K562 (cell line): Measurements from ENCODE around the gene UTS2R. TPM values are rescaled to one million over a fixed set of nuclear protein-coding genes. Genes with fewer than 3 reads are reported as not detected.
"Not testable (repeated sequence)": the region's sequence is repeated elsewhere in the genome, so short reads cannot be mapped to it uniquely, and the experiment has no call there.

ENCODE experiments used
- ATAC-seq: fragments of 200-7000 bp; cut with Tn5 transposase; 3 replicates; pipeline ENCODE4 v1.9.1; 2020; ENCODE audit warnings: moderate library complexity
- BruUV-seq: library from RNA; stranded (reverse); fragments of 400-500 nt; replicated peaks from 2 replicates; lab custom pipeline; 2021; lab: Mats Ljungman, UMichigan
- CTCF ChIA-PET: fragments of 300-600 bp; formaldehyde crosslinking; extraction: SDS; loops from one replicate; lab custom pipeline; 2021; ENCODE audit warnings: low intra/inter-chr PET ratio; lab: Yijun Ruan, JAX
- POLR2A ChIA-PET: fragments of 300-600, 350-650 bp; sonication (Branson Sonifier 250); formaldehyde crosslinking; extraction: SDS; loops from one replicate; lab custom pipeline; 2021; ENCODE audit warnings: antibody characterized with exemption, inconsistent platforms; lab: Yijun Ruan, JAX
- DNase-seq, 4 experiments: peaks; one replicate each; pipeline versions ENCODE4 v3.0.0 to v3.0.0-alpha.2; 2011 to 2018; ENCODE audit warnings: low spot score in 3 of 4, mixed read lengths in 3 of 4; ENCODE audit errors: extremely low read depth in 1 of 4
- FAIRE-seq: peaks from 2 replicates; lab custom pipeline; 2011; peaks lifted over from hg19 to GRCh38; lab: Jason Lieb, UNC
- H2AFZ ChIP-seq: 2 replicates; pipeline ENCODE4 v1.6.0; 2011; ENCODE audit warnings: low read depth, low read length, control low read depth, inconsistent platforms
- H3K27ac ChIP-seq: fragments of 200-600 bp; 3 replicates; pipeline ENCODE4 v1.8.0; 2011; ENCODE audit warnings: low read depth, mild to moderate bottlenecking, control low read depth, inconsistent platforms, low read length, moderate library complexity, mixed read lengths; ENCODE audit errors: extremely low read depth
- H3K27me3 ChIP-seq, 2 experiments: fragments of 300-600 bp in 1 of 2; 2 replicates in 1 of 2; 3 replicates in 1 of 2; pipeline versions ENCODE4 v1.6.0 to v1.8.0; 2011; ENCODE audit warnings: inconsistent platforms in 2 of 2, low read length in 2 of 2, mild to moderate bottlenecking in 1 of 2, mixed read lengths in 1 of 2, moderate library complexity in 1 of 2; ENCODE audit not compliant: control insufficient read depth in 2 of 2, insufficient read depth in 2 of 2
- H3K36me3 ChIP-seq: fragments of 300-600 bp; 3 replicates; pipeline ENCODE4 v1.8.0; 2011; ENCODE audit warnings: mild to moderate bottlenecking, low read length, inconsistent platforms; ENCODE audit not compliant: control insufficient read depth, insufficient read depth
- H3K4me1 ChIP-seq, 2 experiments: fragments of 200-600 bp in 1 of 2; replicated peaks in 1 of 2; 2 replicates in 1 of 2; 3 replicates in 1 of 2; pipeline versions ENCODE4 v1.5.1 to v1.8.0; 2011; ENCODE audit warnings: inconsistent platforms in 2 of 2, low read length in 2 of 2, mild to moderate bottlenecking in 1 of 2, mixed read lengths in 1 of 2, moderate library complexity in 1 of 2; ENCODE audit not compliant: control insufficient read depth in 2 of 2, insufficient read depth in 2 of 2
- H3K4me2 ChIP-seq: 2 replicates; pipeline ENCODE4 v1.6.1; 2011; ENCODE audit warnings: low read length, control low read depth, inconsistent platforms, mixed read lengths; ENCODE audit not compliant: insufficient read depth
- H3K4me3 ChIP-seq: fragments of 200-600 bp; sonication (generic), shearing (Covaris generic); 2 replicates; pipeline ENCODE4 v1.5.1; 2016; ENCODE audit warnings: control low read depth, inconsistent platforms
- H3K79me2 ChIP-seq: fragments of 200-600 bp; 3 replicates; pipeline ENCODE4 v1.8.0; 2011; ENCODE audit warnings: low read length, inconsistent platforms; ENCODE audit not compliant: control insufficient read depth, insufficient read depth
- H3K9ac ChIP-seq, 2 experiments: 2 replicates each; pipeline versions ENCODE4 v1.6.0 to v1.6.1; 2011; ENCODE audit warnings: low read depth in 2 of 2, low read length in 2 of 2, control low read depth in 1 of 2, inconsistent platforms in 1 of 2, mild to moderate bottlenecking in 1 of 2, mixed read lengths in 1 of 2; ENCODE audit not compliant: insufficient read depth in 1 of 2
- H3K9me1 ChIP-seq: one replicate; pipeline ENCODE4 v1.6.0; 2011; ENCODE audit warnings: inconsistent platforms, mild to moderate bottlenecking, low read length, moderate library complexity; ENCODE audit not compliant: control insufficient read depth, insufficient read depth
- H3K9me3 ChIP-seq: replicated peaks from 2 replicates; pipeline ENCODE4 v1.5.1; 2011; ENCODE audit warnings: low read depth, low read length, inconsistent platforms; ENCODE audit not compliant: control insufficient read depth, insufficient read depth
- H4K20me1 ChIP-seq: replicated peaks from 2 replicates; pipeline ENCODE4 v1.6.1; 2011; ENCODE audit warnings: low read length, inconsistent platforms, mixed read lengths; ENCODE audit not compliant: control insufficient read depth, insufficient read depth
- POLR2G ChIP-seq: fragments of 200-400 bp; formaldehyde crosslinking; IDR thresholded peaks from 2 replicates; pipeline ENCODE4 v1.6.1; 2017; ENCODE audit warnings: low read depth, mild to moderate bottlenecking, antibody characterized with exemption, low read length, moderate library complexity
- WGBS: fragments of 100-300 bp; shearing (Covaris generic); methylation state at CpG from one replicate; pipeline ENCODE4 v1.1.6; 2016; ENCODE audit warnings: low coverage, mixed read lengths; ENCODE audit not compliant: insufficient coverage; ENCODE audit errors: missing lambda C conversion rate; 5-methylcytosine and 5-hydroxymethylcytosine counted together
- in situ Hi-C: fragments of 300-500 bp; cut with MboI; formaldehyde crosslinking; loops from 4 replicates; pipeline ENCODE4 v1.15.0; 2018; ENCODE audit warnings: inconsistent platforms, mixed read lengths
- intact Hi-C: fragments of 100-400 bp; cut with micrococcal nuclease; formaldehyde crosslinking; loops from 2 replicates; pipeline ENCODE4 v1.14.2; 2022
- polyA plus RNA-seq, 8 experiments: library from polyadenylated mRNA; depleted of rRNA in 4 of 8; stranded (reverse) in 5 of 8; unstranded in 3 of 8; fragments of >200 nt; fragmentation: Nextera tagmentation in 2 of 8; fragmentation: Illumina TruSeq in 1 of 8; extraction: Ambion mirVana in 2 of 8; extraction: Trizol in 1 of 8; gene quantifications; 2 replicates each; pipeline versions ENCODE4 v1.2.1 to v1.2.3, GENCODE V29; 2011 to 2014; ENCODE audit warnings: inconsistent platforms in 1 of 8, missing spikeins in 1 of 8
- total RNA-seq, 7 experiments: library from RNA; depleted of rRNA in 6 of 7; stranded (reverse); fragments of >200 nt in 6 of 7; fragmentation: Illumina TruSeq in 2 of 7; extraction: Trizol in 2 of 7; gene quantifications; 2 replicates each; pipeline versions ENCODE4 v1.2.1 to v1.2.3, GENCODE V29; 2011 to 2021; ENCODE audit warnings: low replicate concordance in 1 of 7
- TF ChIP-seq, protein P1 (sequence below): sonication (generic); formaldehyde crosslinking; IDR thresholded peaks from 2 replicates; pipeline ENCODE4 v1.8.0; 2022; ENCODE audit warnings: mild to moderate bottlenecking, missing genetic modification reagents
- TF ChIP-seq, protein P2 (sequence below): sonication (generic); formaldehyde crosslinking; IDR thresholded peaks from 2 replicates; pipeline ENCODE4 v1.9.0; 2022; ENCODE audit warnings: mild to moderate bottlenecking, missing genetic modification reagents

Gene UTS2R
- total and polyA plus RNA-seq, 9 of the 15 experiments (the other 6 are each of a cell fraction or from before 2014, with no cell fraction given): 0.22 TPM; not detected in 8

DNA sequence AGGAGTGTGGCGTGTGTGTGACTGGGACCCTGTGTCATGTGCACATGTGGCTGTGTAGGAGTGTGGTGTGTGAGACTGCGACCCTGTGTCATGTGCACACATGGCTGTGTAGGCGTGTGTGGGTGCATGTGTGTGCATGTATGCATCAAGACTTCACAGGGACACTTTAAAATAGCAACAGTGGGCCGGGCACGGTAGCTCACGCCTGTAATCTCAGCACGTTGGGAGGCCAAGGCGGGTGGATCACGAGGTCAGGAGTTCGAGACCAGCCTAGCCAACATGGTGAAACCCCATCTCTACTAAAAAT lies 10.1 kb downstream of the UTS2R start:
- H3K79me2 ChIP-seq, H3K36me3 ChIP-seq, H3K27me3 ChIP-seq, H3K9me1 ChIP-seq, BruUV-seq, H3K27ac ChIP-seq, H4K20me1 ChIP-seq, H3K9ac ChIP-seq, FAIRE-seq, H3K4me2 ChIP-seq, H3K9me3 ChIP-seq, intact Hi-C loops, H3K4me3 ChIP-seq, ATAC-seq, DNase-seq, in situ Hi-C loops, CTCF ChIA-PET: not testable (repeated sequence)
- Histone ChIP-seq H2AFZ (peak overlapping the region; percentile 82), H3K4me1 (peaks cover 3 to 58% of the 10 kb centered on the region in 2 experiments; a peak in 2 of 5 replicates)
- POLR2A ChIA-PET: interaction anchor here (0.8 to 1.0 kb wide), 3 partner anchors 9 to 41 kb away, joined by 3 to 4 read pairs (median 3); no protein-coding TSS in a partner anchor
- peak; percentile 20; the same call in 1 of the 2 replicates for TF ChIP-seq POLR2G
- TF ChIP-seq, protein P1, sequence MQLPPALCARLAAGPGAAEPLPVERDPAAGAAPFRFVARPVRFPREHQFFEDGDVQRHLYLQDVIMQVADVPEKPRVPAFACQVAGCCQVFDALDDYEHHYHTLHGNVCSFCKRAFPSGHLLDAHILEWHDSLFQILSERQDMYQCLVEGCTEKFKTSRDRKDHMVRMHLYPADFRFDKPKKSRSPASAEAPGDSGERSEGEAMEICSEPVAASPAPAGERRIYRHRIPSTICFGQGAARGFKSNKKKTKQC: 0 out of 2 replicates have a peak, but pooled peaks have one; percentile 11
- TF ChIP-seq, protein P2, sequence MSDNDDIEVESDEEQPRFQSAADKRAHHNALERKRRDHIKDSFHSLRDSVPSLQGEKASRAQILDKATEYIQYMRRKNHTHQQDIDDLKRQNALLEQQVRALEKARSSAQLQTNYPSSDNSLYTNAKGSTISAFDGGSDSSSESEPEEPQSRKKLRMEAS (CRISPR knock-in tag): peak; percentile 77
- WGBS: 46% methylated on average over 10 of the region's 10 CpGs
